Neural progenitor cell (in vitro differentiated cells): ENCODE data around the gene ARHGAP29.

Experiments used
- EZH2 ChIP-seq: fragments of 200-600 bp; sonication (generic); IDR thresholded peaks from 2 replicates; pipeline ENCODE4 v1.6.1; 2017; ENCODE audit warnings: antibody characterized with exemption, mild to moderate bottlenecking, moderate library complexity
- EZH2phosphoT487 ChIP-seq: fragments of 200-600 bp; sonication (generic); IDR thresholded peaks from 2 replicates; pipeline ENCODE4 v1.6.1; 2017; ENCODE audit warnings: antibody characterized with exemption
- TF ChIP-seq, protein P1 (sequence below): fragments of 200-600 bp; sonication (generic); IDR thresholded peaks from 2 replicates; pipeline ENCODE4 v1.5.1; 2017; ENCODE audit warnings: antibody characterized with exemption, mild to moderate bottlenecking

DNA sequence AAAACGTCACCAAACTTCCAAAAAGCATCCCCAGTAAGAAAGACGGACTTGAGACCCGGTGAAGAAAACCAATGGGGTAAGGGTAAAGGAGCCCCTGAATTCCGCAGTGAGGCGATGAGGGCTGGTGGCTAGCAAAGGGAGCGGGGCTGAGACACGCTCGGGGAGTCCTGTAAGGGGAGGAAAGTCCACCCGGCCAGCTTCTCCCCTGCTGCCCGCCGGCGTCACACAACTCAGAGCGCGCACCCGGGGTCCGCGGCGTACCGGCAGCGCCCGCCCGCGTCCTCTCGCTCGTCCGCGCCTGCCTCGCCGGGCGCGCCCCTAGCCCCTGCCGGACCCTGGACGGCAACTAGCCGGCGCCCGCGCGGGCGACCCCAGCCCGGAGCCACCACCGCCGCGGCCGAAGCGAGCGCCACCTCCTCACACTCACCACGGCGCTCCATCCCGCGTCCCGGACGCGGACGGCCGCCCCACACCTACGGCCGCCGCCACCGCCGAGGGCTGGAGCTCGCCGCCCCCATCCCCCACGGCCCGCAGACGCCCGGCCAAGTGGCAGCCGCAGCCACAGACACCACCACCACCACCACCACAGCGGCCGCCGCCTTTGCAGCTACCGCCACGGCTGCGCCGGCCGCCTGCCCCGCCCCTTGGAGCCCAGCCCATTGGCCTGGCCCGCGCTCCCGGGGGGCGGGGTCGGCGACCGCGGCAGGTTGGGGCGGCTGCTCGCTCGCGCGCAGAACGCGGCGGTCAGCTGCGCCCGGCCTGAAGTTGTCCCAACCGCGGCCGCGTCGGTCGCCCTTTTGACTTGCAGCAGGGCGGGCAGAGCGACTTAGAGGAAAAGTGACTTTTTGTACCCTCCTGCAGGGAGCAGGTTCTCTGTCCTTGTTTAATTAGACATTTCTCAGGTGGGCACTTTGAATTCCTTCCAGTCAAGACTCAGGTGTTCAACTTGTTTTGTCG lies 10.0 kb upstream of the ARHGAP29 start:
- TF ChIP-seq, protein P1, sequence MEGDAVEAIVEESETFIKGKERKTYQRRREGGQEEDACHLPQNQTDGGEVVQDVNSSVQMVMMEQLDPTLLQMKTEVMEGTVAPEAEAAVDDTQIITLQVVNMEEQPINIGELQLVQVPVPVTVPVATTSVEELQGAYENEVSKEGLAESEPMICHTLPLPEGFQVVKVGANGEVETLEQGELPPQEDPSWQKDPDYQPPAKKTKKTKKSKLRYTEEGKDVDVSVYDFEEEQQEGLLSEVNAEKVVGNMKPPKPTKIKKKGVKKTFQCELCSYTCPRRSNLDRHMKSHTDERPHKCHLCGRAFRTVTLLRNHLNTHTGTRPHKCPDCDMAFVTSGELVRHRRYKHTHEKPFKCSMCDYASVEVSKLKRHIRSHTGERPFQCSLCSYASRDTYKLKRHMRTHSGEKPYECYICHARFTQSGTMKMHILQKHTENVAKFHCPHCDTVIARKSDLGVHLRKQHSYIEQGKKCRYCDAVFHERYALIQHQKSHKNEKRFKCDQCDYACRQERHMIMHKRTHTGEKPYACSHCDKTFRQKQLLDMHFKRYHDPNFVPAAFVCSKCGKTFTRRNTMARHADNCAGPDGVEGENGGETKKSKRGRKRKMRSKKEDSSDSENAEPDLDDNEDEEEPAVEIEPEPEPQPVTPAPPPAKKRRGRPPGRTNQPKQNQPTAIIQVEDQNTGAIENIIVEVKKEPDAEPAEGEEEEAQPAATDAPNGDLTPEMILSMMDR, result no peak
- TF ChIP-seq EZH2 (peak; percentile 76), EZH2phosphoT487 (no peak)
